GM23248 (cell line): ENCODE measurements around the gene MYO1D. TPM values are rescaled to one million over a fixed set of nuclear protein-coding genes. Genes with fewer than 3 reads are reported as not detected.

ENCODE experiments used
- DNase-seq: peaks from one replicate; pipeline ENCODE4 v3.0.0-alpha.2; 2015
- H2AFZ ChIP-seq: fragments of 200-600 bp; sonication (generic); 2 replicates; pipeline ENCODE4 v1.6.1; 2016; ENCODE audit warnings: antibody characterized with exemption
- H3F3A ChIP-seq: fragments of 200-600 bp; sonication (generic); 2 replicates; pipeline ENCODE4 v1.6.1; 2016; ENCODE audit warnings: mild to moderate bottlenecking, antibody characterized with exemption, mixed run types; ENCODE audit not compliant: insufficient read depth
- H3K27ac ChIP-seq: fragments of 200-600 bp; sonication (generic); 2 replicates; pipeline ENCODE4 v1.5.1; 2016; ENCODE audit warnings: mild to moderate bottlenecking
- H3K27me3 ChIP-seq: fragments of 200-600 bp; sonication (generic); replicated peaks from 2 replicates; pipeline ENCODE4 v1.6.1; 2016; ENCODE audit warnings: mild to moderate bottlenecking; ENCODE audit not compliant: insufficient read depth
- H3K36me3 ChIP-seq: fragments of 200-600 bp; sonication (generic); 2 replicates; pipeline ENCODE4 v1.6.1; 2016; ENCODE audit warnings: low read depth, mild to moderate bottlenecking
- H3K4me1 ChIP-seq: fragments of 200-600 bp; sonication (generic); 2 replicates; pipeline ENCODE4 v1.6.1; 2016; ENCODE audit warnings: mild to moderate bottlenecking; ENCODE audit not compliant: insufficient read depth
- H3K4me2 ChIP-seq: fragments of 200-600 bp; sonication (generic); one replicate; pipeline ENCODE4 v1.6.1; 2016; ENCODE audit warnings: mild to moderate bottlenecking; ENCODE audit not compliant: unreplicated experiment
- H3K4me3 ChIP-seq: fragments of 200-600 bp; sonication (generic); 2 replicates; pipeline ENCODE4 v1.5.1; 2016; ENCODE audit warnings: mild to moderate bottlenecking
- H3K79me2 ChIP-seq: fragments of 200-600 bp; sonication (generic); 2 replicates; pipeline ENCODE4 v1.6.1; 2016; ENCODE audit warnings: mild to moderate bottlenecking; ENCODE audit not compliant: insufficient read depth
- H3K9ac ChIP-seq: fragments of 200-600 bp; sonication (generic); 2 replicates; pipeline ENCODE4 v1.6.1; 2016; ENCODE audit warnings: mild to moderate bottlenecking
- H3K9me2 ChIP-seq: fragments of 200-600 bp; sonication (generic); 2 replicates; pipeline ENCODE4 v1.6.1; 2016; ENCODE audit warnings: mixed run types, mild to moderate bottlenecking, moderate library complexity; ENCODE audit not compliant: insufficient read depth
- H3K9me3 ChIP-seq: fragments of 200-600 bp; sonication (generic); one replicate; pipeline ENCODE4 v1.6.1; 2017; ENCODE audit warnings: low read depth
- H4K20me1 ChIP-seq: fragments of 200-600 bp; sonication (generic); 2 replicates; pipeline ENCODE4 v1.6.0; 2016; ENCODE audit not compliant: insufficient read depth
- EZH2 ChIP-seq: fragments of 200-600 bp; sonication (generic); IDR thresholded peaks from 2 replicates; pipeline ENCODE4 v1.6.1; 2018; ENCODE audit warnings: antibody characterized with exemption, mild to moderate bottlenecking; ENCODE audit not compliant: insufficient read depth, poor library complexity, severe bottlenecking
- EZH2phosphoT487 ChIP-seq: fragments of 200-600 bp; sonication (generic); IDR thresholded peaks from 2 replicates; pipeline ENCODE4 v1.6.1; 2018; ENCODE audit warnings: antibody characterized with exemption, moderate library complexity, mild to moderate bottlenecking, low read depth; ENCODE audit not compliant: insufficient read depth
- WGBS, 2 experiments: methylation state at CpG; one replicate each; pipeline ENCODE4 v1.1.6; 2015 to 2017; ENCODE audit warnings: low lambda C conversion rate in 2 of 2, low coverage in 1 of 2; ENCODE audit errors: missing lambda C conversion rate in 2 of 2; 5-methylcytosine and 5-hydroxymethylcytosine counted together
- in situ Hi-C: fragments of 300-500 bp; cut with MboI; formaldehyde crosslinking; loops from 2 replicates; pipeline ENCODE4 v1.15.0; 2020
- polyA plus RNA-seq: library from polyadenylated mRNA; unstranded; fragments of >200 nt; fragmentation: Nextera tagmentation; extraction: Ambion mirVana; gene quantifications from 2 replicates; pipeline ENCODE4 v1.2.1, GENCODE V29; 2016
- total RNA-seq: library from RNA; depleted of rRNA; stranded (reverse); fragments of >200 nt; shearing (Covaris generic); gene quantifications from 2 replicates; pipeline ENCODE4 v1.2.3, GENCODE V29; 2014

Gene MYO1D
- total and polyA plus RNA-seq, 2 experiments from 2014 or later, result 54.1 to 99.5 TPM

- no peaks in the 10 kb centered on the region for H3F3A ChIP-seq
- peaks cover 84% of the 10 kb centered on the region for H3K79me2 ChIP-seq
- H3K4me1 ChIP-seq, result peaks cover 13% of the 10 kb centered on the region
- H4K20me1 ChIP-seq, result no peaks in the 10 kb centered on the region
- H3K27me3 ChIP-seq, result no peaks in the 10 kb centered on the region
- H3K27ac ChIP-seq, result no peak overlapping the region
- no peaks in the 10 kb centered on the region for H3K9me3 ChIP-seq
- no peak overlapping the region for H2AFZ ChIP-seq
- no peak for DNase-seq
- WGBS, 2 experiments, result 83 to 85% methylated on average over 4 of the region's 4 CpGs
- no peaks in the 10 kb centered on the region for H3K36me3 ChIP-seq
- no peak overlapping the region for H3K4me3 ChIP-seq
- H3K9ac ChIP-seq, result no peak overlapping the region
- TF ChIP-seq EZH2 (no peak), EZH2phosphoT487 (no peak)
- H3K4me2 ChIP-seq, result no peak overlapping the region
- H3K9me2 ChIP-seq, result no peaks in the 10 kb centered on the region
- in situ Hi-C loops, result no loop called here
Observed at GRCh38 chr17:32793841-32794240, 83.1 kb downstream of the MYO1D start.

GRCh38 chr17:32792207-32792606, 84.7 kb downstream of the MYO1D start:
- no peaks in the 10 kb centered on the region for H3F3A ChIP-seq
- WGBS, 2 experiments, result 94 to 95% methylated on average over 1 of the region's 1 CpG
- no peak overlapping the region for H3K4me3 ChIP-seq
- no peaks in the 10 kb centered on the region for H3K27me3 ChIP-seq
- no peak for TF ChIP-seq EZH2phosphoT487
- no peak for TF ChIP-seq EZH2
- peaks cover 84% of the 10 kb centered on the region for H3K79me2 ChIP-seq
- no peak overlapping the region for H2AFZ ChIP-seq
- no peaks in the 10 kb centered on the region for H3K9me3 ChIP-seq
- H3K9ac ChIP-seq, result no peak overlapping the region
- H4K20me1 ChIP-seq, result no peaks in the 10 kb centered on the region
- H3K27ac ChIP-seq, result no peak overlapping the region
- no peaks in the 10 kb centered on the region for H3K9me2 ChIP-seq
- H3K4me1 ChIP-seq, result peaks cover 7% of the 10 kb centered on the region; the same call in 1 of the 2 replicates
- H3K36me3 ChIP-seq, result no peaks in the 10 kb centered on the region
- DNase-seq, result no peak
- no peak overlapping the region for H3K4me2 ChIP-seq
- in situ Hi-C loops, result no loop called here

GRCh38 chr17:32786169-32786568, 90.8 kb downstream of the MYO1D start:
- Histone ChIP-seq H3K4me3 (no peak overlapping the region), H3K27ac (no peak overlapping the region), H3K4me2 (no peak overlapping the region), H3K27me3 (no peaks in the 10 kb centered on the region), H3F3A (no peaks in the 10 kb centered on the region), H3K9ac (no peak overlapping the region), H3K36me3 (no peaks in the 10 kb centered on the region), H3K79me2 (peaks cover 48% of the 10 kb centered on the region), H2AFZ (no peak overlapping the region), H3K9me3 (no peaks in the 10 kb centered on the region), H3K9me2 (no peaks in the 10 kb centered on the region), H3K4me1 (no peaks in the 10 kb centered on the region), H4K20me1 (no peaks in the 10 kb centered on the region)
- WGBS, 2 experiments, result 97 to 98% methylated on average over 3 of the region's 3 CpGs
- in situ Hi-C loops, result loop anchor here (10.0 kb wide), 2 partner anchors 119 to 209 kb away; partner anchors contain the start of gene SPACA3
- no peak for DNase-seq
- no peak for TF ChIP-seq EZH2
- TF ChIP-seq EZH2phosphoT487, result no peak

- DNase-seq, result no peak
- H3K27ac ChIP-seq, result no peak overlapping the region
- H3K9me3 ChIP-seq, result no peaks in the 10 kb centered on the region
- H3K9me2 ChIP-seq, result no peaks in the 10 kb centered on the region
- H3K4me2 ChIP-seq, result peak overlapping the region; percentile 6
- no peaks in the 10 kb centered on the region for H3K36me3 ChIP-seq
- no peak overlapping the region for H2AFZ ChIP-seq
- no peak overlapping the region for H3K9ac ChIP-seq
- no peaks in the 10 kb centered on the region for H3K4me1 ChIP-seq
- H3F3A ChIP-seq, result no peaks in the 10 kb centered on the region
- H3K27me3 ChIP-seq, result no peaks in the 10 kb centered on the region
- H3K79me2 ChIP-seq, result peaks cover 40% of the 10 kb centered on the region
- WGBS, 2 experiments, result 70 to 76% methylated on average over 3 of the region's 3 CpGs
- no peak overlapping the region for H3K4me3 ChIP-seq
- in situ Hi-C loops, result loop anchor here (10.0 kb wide), 2 partner anchors 121 to 211 kb away; partner anchors contain the start of gene SPACA3
- TF ChIP-seq EZH2phosphoT487 (no peak), EZH2 (no peak)
- H4K20me1 ChIP-seq, result no peaks in the 10 kb centered on the region
Observed at GRCh38 chr17:32784113-32784512, 92.8 kb downstream of the MYO1D start.
